SKM-1 (cell line): ENCODE results near the gene LRRC7.
"Not testable (repeated sequence)": the region's sequence is repeated elsewhere in the genome, so short reads cannot be mapped to it uniquely, and the experiment has no call there.

Source experiments
- DNase-seq: peaks from one replicate; lab custom pipeline; 2025; ENCODE audit not compliant: unreplicated experiment; lab: John Stamatoyannopoulos, UW

The LRRC7 gene

DNA sequence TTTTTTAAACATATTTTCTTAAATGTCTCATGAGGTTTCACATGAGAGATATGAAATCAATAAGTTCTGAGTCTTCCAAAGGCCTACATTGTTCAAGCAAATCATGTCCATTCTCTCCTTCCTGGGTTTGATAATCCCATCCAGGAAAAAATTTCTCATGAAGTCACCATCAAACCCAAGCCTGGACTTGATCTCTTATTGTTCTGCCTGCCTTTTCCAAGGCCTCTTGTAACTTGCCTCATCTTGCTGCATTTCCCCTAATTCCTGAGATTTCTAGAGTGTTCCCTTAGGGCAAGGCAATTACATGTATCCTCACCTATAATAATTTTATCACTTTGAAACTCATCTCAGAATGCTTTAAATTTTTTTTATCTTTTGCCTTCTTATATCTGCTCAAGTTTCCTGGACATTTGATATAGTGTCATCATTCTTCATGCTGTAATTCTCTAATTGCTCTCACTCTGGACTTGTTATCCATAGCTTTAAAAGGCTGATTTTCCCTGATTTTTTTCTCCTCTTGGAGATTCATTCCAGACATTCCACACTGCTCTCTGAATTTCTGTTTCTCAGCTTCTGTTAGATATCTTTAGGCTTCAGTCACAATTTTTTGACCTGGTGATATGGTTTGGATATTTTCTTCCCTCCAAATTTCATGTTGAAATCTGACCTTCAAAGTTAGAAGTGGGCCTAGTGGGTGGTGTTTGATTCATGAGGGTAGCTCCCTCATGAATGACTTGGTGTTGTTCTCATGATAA, 126.4 kb downstream of the LRRC7 start:
- DNase-seq, result no peak

DNA sequence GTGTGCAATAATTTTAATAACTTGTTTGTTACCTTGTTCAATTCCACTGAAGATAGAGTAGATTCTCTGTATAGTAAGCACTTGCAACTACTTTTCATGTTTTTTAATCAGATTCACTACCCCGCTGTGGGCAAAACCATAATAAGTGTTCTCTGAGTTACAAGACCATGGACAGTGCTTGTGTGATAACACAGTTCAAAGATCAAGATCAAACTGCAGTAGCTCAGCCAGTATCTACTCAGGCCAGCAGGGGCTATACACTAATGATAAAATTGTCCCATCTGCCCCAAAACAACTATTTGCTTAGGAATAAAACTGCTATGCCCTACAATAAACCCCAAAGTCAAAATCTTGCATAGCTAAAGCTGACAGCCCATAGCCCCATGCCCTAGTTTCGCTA, 129.6 kb downstream of the LRRC7 start:
- no peak for DNase-seq

DNA sequence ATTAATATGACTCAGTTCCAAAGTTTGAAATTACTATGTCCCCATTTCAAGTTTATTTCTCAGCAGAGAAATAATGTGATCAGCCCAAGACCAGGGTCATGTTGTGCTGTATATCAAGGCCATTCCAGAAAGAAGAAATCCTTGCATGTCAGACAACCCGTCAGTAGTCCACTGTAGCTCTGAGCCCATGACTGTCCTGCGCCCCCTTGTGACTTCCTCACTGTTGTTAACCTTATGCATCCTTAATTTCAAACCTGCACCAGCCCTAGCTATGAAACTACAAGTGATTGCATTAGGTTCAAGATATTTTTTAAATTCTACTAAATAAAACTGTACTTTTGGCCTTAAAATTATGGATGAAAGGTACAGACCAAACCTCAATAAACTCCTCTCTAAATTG, 133.0 kb downstream of the LRRC7 start:
- DNase-seq, result no peak

DNA sequence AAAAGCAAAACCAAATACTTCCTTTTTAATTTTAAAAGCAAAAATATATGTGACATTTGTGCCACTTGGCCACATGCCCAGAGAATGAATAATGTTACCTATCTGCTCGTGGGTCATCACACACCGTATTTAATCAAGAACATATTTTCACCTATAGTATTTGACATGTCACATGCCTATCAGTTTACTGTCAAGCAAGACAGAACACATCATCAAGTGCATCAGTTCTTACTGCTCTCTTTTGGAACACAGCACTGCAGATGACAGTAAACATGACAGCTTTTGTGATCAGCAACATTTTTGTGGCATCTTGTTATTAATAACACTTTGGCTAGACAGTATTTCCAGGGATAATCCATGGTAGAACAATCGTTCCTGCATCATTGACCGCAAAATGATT, 134.4 kb downstream of the LRRC7 start:
- no peak for DNase-seq

DNA sequence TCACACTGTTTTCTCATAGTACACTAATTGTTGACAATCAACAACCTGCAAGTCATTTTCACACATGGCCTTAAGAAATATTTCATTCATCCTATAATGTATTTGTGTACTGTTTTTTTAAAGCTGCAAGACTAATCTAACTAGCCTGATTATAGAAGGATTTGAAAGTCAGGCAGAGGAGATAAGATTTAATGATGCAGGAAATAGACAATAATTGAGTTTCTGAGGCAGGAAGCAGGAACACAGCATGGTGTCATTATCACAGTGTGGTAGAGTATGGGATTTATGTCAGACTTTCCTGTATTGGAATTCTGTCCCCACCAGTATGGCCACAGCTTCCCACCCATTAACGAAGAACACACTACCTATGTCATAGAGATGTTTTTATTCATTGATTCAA, 138.8 kb downstream of the LRRC7 start:
- no peak for DNase-seq

DNA sequence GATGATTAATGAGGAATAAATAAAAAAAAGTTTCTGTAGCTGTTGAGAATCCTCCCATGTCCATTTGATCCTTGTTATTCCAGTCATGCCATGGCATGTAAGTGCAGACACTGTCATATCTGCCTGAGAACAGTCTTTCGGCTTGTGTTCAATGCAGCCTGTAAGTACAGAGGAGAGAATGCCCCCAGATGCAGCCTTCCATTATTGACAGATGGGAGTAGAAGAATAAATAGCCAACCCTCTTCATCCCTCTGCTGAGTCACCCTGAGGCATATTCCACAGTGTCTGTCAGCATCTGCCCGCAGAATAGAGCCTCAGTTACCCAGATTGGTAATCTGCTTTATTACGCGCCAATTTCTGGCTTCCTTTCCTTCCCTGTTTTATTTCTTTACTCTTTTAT, 139.4 kb downstream of the LRRC7 start:
- no peak for DNase-seq

DNA sequence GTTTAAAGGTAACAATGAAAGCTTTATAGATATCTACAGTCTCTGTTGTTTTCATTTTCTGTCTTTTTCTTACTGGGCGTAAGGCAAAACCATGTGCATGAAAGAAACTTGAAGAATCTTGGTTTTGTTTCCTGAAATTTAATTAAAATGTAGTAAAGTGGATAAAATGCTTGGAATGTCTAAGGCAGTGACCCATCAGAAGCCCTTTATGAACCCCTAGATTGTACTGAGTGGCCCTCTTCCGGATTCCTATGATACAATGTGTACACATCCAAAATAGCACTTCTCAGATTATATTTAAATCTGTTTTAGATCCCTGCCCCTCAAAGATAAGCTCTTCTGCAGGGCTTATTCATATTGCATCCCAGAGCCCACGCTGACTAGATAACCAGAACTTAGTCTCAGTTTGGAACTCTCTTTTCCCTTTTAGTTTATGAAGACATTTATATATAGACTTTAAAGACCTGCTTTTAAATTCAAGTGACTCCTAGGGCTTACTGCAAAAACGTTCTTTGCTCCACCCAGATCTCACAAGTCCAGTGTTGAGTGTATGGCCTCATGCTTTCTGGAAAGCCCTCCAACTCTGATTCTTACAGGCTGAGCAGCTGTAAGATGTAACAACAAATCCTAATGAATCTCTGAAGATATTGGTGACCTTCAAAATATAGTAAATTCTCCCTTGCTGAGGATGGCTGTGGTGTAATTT, 142.9 kb downstream of the LRRC7 start:
- DNase-seq, result no peak

- DNase-seq, result no peak
Measured at GRCh38 chr1:69711190-69711930, 143.6 kb downstream of the LRRC7 start.

GRCh38 chr1:69717834-69718233, 150.1 kb downstream of the LRRC7 start:
- DNase-seq, result not testable (repeated sequence)

DNA sequence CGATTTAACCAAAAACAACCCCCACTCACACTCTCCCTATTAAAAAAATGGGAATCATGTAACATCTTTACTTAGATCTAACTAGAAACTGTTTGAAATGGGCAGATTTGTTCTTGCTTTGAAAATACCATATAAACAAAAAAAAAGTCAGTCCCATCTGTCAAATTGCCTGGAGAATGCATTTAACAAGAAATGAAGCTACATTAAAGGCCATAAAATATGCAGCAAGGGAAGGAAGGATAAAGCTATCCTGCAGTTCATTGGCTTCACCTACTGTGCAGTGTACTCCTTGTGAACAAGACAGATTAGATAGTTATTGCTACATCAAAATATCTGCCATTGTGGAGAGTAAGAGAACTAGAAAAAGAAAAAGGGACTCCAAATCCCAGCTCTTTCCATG, 160.5 kb downstream of the LRRC7 start:
- no peak for DNase-seq

DNA sequence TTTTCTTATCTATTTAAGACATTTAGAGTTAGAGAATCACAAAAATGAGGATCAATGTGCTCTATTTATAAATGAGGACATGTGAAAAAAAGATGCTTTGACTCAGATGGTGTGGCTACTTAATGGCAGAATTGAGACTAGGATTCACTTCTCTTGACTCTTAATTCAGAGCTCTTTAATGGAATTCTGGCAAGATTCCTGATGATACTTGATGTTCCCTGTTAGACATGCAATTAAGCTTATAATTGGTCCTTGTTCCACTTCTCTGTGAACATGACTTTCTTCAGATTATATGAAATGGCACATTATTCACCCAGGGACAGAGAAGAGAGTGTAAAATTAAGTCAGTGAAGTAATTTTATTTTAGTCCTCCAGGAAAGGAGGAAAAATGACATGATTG, 165.3 kb downstream of the LRRC7 start:
- no peak for DNase-seq

GRCh38 chr1:69737527-69738185, 169.9 kb downstream of the LRRC7 start:
- peak; percentile 44 for DNase-seq

DNA sequence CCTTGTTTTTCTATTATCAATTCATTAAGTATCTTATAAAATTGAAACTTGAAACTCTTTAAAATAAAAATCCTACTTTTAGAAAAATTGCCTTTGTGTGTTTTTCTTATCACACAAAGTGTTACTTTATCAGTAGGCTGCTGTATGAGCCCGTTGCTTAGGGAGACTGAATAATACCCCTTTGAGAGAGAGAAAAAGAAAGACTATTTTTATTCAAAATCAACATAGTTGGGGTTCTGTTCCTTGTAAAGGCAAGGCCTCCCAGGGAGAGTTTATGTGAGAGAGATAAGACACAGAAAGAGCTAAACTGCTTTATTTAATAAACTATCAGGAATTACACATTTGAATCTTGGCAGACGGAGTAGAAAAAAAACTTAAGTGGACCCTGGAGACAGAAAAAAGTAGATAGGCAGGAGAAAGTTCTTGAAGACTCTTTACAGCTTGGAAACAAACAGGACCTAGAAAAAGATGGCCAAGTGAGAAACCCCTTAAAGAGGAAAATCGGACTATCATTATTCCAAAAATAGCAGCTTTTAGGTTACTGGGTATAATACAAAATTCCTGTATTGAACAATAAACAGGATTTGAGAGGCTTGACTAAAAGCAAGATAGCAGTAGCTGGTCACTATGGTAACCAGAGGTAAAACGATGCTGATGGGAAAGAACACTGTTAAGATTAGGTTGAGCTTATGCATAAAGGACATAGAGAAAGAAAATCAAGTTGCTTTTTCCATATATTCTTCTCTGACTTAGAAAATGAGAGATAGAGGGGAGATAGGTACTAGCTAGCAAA, 170.9 kb downstream of the LRRC7 start:
- DNase-seq, result no peak

DNA sequence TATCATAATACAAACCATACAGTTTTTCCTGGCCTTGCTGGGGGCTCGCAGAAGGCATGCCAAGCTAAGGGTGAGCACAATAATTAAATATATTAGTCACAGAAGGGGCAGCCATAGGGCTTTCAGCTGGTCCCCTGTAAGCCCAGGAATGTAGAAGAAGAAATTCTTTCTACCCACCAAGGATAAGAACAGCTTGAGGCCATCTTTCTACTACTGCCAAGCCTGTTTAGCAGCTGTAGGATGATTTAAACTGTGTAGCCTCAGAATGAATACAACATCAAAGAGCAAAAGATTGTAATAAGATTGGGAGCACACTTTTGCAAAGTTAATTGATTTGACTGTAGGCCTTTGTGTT, 171.5 kb downstream of the LRRC7 start:
- no peak for DNase-seq

DNA sequence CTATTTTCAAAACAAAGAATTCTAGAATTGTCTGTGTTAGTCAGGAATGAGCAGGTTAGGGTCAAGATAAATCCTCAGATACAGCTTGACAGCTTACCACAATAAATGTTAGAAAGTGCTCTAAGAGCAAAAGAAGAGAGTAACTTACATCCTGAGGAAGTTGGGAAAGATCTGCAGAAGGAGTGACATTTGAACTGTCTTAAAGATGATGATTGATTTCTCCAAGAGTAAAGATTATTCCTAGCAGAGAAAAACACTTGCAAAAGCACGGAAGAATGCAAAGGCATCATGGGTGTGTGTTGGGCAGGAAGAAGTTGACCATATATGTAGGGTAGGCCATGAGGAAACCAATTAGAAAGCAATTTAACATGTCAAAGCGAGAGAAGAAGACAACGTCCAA, 175.4 kb downstream of the LRRC7 start:
- DNase-seq, result no peak

- DNase-seq, result no peak
Measured at GRCh38 chr1:69744381-69744780, 176.7 kb downstream of the LRRC7 start.

GRCh38 chr1:69747207-69747606, 179.5 kb downstream of the LRRC7 start:
- no peak for DNase-seq

DNA sequence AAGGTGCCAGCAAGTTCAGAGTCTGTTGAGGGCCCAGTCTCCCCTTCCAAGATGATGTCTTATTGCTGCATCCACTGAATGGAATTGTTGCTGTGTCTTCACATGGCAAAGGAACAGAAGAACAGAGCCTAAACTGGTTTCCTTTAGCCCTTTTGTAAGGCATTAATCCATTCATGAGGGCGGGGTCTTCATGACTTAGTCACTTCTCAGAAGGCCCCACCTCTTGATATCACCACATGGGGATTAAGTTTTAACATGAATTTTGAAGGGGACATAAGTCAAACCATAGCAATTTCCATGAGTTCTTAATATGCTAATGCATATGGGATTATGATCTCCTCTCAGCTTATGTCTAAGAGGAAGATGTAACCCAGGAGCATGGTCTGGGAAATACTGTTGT, 182.9 kb downstream of the LRRC7 start:
- no peak for DNase-seq

DNA sequence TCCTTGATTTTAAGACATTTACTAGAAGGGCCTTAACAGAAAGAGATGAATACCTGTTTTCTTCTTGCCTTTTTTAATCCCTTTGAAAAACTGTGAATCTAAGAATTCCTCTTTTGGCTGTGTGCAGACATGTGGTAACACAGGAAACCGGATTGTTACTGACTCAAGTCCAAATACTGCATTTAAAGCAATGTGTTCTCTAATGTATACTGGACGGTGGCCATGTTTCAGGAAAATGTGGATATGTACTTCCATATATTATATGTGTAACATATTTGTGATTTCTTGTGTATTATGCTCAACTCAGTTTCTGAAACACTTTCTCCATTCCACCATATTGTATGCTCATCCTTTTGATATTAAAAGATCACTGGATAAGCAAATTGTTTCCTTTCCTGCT, 185.1 kb downstream of the LRRC7 start:
- no peak for DNase-seq

DNA sequence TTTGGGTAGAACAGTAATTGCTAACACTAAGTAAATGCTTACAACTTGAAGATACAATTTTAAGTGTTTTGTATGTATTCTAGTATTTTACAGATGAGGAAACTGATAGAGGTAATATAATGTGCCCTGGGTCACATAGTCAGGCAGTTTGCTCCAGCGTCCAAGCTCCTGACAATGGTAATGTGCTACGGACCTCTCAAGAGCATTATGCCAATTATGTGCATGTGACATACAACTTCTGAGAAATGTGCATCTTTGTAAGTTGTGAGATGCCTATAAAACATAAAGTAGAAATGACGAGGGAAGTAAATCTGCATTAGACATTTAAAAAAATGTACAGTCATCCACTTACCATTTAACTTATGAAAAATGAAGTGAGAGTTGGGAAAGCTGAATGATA, 186.8 kb downstream of the LRRC7 start:
- DNase-seq, result no peak

GRCh38 chr1:69755647-69756046, 187.9 kb downstream of the LRRC7 start:
- no peak for DNase-seq
